Suprapubic skin (tissue), 4 donors: ENCODE results near the gene TCP10L. TPM values are rescaled to one million over a fixed set of nuclear protein-coding genes. Genes with fewer than 3 reads are reported as not detected.
A peak's percentile ranks its signal among the peaks of the same experiment; 100 is the strongest.
"Not testable (repeated sequence)": the region's sequence is repeated elsewhere in the genome, so short reads cannot be mapped to it uniquely, and the experiment has no call there.

Experiments used
- DNase-seq, 2 donors: peaks; one replicate each; pipeline ENCODE4 v3.0.0-alpha.2; 2019; ENCODE audit warnings: low spot score in 2 of 2
- H3K27ac ChIP-seq: fragments of 200-600 bp; sonication (generic); one replicate; pipeline ENCODE4 v1.5.1; 2019
- H3K27me3 ChIP-seq: fragments of 200-600 bp; sonication (generic); one replicate; pipeline ENCODE4 v1.5.1; 2019
- H3K36me3 ChIP-seq: fragments of 200-600 bp; sonication (generic); one replicate; pipeline ENCODE4 v1.5.1; 2019
- H3K4me1 ChIP-seq: fragments of 200-600 bp; sonication (generic); one replicate; pipeline ENCODE4 v1.5.1; 2019
- H3K4me3 ChIP-seq: fragments of 200-600 bp; sonication (generic); one replicate; pipeline ENCODE4 v1.5.1; 2019; ENCODE audit warnings: mild to moderate bottlenecking
- H3K9me3 ChIP-seq: fragments of 200-600 bp; sonication (generic); one replicate; pipeline ENCODE4 v1.5.1; 2019
- CTCF ChIP-seq, 2 donors: fragments of 200-600 bp in 1 of 2; fragments of 450-650 bp in 1 of 2; sonication (generic) in 1 of 2; IDR thresholded peaks; one replicate each; pipeline ENCODE4 v1.5.1; 2016 to 2019; ENCODE audit warnings: antibody characterized with exemption in 2 of 2, mild to moderate bottlenecking in 1 of 2, moderate library complexity in 1 of 2
- EP300 ChIP-seq: sonication (generic); formaldehyde crosslinking; IDR thresholded peaks from one replicate; pipeline ENCODE4 v1.6.1; 2017; ENCODE audit warnings: antibody characterized with exemption
- POLR2A ChIP-seq, 2 donors: fragments of 450-650 bp; IDR thresholded peaks; one replicate each; pipeline ENCODE4 v1.6.1; 2017; ENCODE audit warnings: antibody characterized with exemption in 2 of 2, mild to moderate bottlenecking in 2 of 2, moderate library complexity in 2 of 2
- POLR2AphosphoS5 ChIP-seq, 3 donors: sonication (generic); formaldehyde crosslinking; IDR thresholded peaks; one replicate each; pipeline ENCODE4 v1.6.1; 2017; ENCODE audit warnings: antibody characterized with exemption in 3 of 3
- WGBS: methylation state at CpG from one replicate; pipeline ENCODE4 v1.1.5; 2018; 5-methylcytosine and 5-hydroxymethylcytosine counted together
- total RNA-seq, 4 donors: library from RNA; depleted of rRNA; stranded (reverse); fragments of >200 nt; gene quantifications; one replicate each; pipeline ENCODE4 v1.1.0, GENCODE V29; 2016

TCP10L gene
- total RNA-seq, 4 donors from 2014 or later = 2.2 TPM; not detected in 3

- WGBS = 0% methylated on average over 31 of the region's 81 CpGs
- TF ChIP-seq POLR2AphosphoS5 (IDR thresholded peaks at IDR 0.05) = peak in 2 of 3 donors; percentile 79 to 81
- TF ChIP-seq EP300 = no peak
- no peak for TF ChIP-seq CTCF (IDR thresholded peaks at IDR 0.05)
These were observed 27.0 kb upstream of the TCP10L start, which contains the start of gene CFAP298 for GRCh38 chr21:32612075-32612998. Gene CFAP298, minus strand, starts transcription at chr21:32612377. Its CDS starts 134 bp downstream, at chr21:32612243.

DNA sequence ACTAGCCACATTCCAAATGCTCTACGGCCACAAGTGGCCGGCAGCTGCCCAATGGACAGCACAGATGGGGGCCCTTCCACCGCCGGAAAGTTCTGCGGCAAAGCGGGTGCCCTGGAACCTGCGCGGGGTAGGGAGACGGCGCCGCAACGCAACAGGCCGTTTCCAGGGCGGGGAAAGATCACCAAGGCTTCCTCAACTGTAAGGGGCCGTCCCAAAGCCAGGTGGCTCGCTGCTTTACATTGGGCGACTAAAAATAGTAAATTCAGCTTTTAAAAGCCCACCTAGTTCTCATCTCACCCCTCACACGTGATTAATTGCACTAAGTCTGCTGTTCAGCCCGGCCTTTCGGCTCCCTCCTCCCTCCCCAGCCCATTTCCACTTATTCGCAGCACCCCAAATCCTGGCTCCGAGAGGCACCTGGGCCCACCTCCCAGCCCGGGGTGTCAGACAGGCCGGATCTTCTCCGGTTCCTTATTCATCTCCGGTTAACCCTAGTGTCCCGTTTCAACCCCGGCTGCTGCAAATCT lies 26.2 kb upstream of the TCP10L start:
- no peak for DNase-seq
- Histone ChIP-seq H3K36me3 (peaks cover 29% of the 10 kb centered on the region), H3K27ac (peak overlapping the region; percentile 92), H3K4me1 (peaks cover 19% of the 10 kb centered on the region), H3K9me3 (no peaks in the 10 kb centered on the region), H3K27me3 (no peaks in the 10 kb centered on the region), H3K4me3 (peak overlapping the region; percentile 89)
- WGBS = under 1% methylated on average over 28 of the region's 28 CpGs
- no peak for TF ChIP-seq POLR2AphosphoS5 (IDR thresholded peaks at IDR 0.05)
- TF ChIP-seq EP300 = no peak
- no peak for TF ChIP-seq POLR2A (IDR thresholded peaks at IDR 0.05)
- TF ChIP-seq CTCF (IDR thresholded peaks at IDR 0.05) = no peak

More at GRCh38 chr21:32612075-32612998, 27.0 kb upstream of the TCP10L start, which contains the start of gene CFAP298:
- peak; percentile 92 to 94 for DNase-seq
- Histone ChIP-seq H3K9me3 (no peaks in the 10 kb centered on the region), H3K4me3 (peak within 1 kb of the TSS; percentile 89), H3K27me3 (no peaks in the 10 kb centered on the region), H3K36me3 (peaks cover 21% of the 10 kb centered on the region), H3K4me1 (peaks cover 19% of the 10 kb centered on the region), H3K27ac (peak within 1 kb of the TSS; percentile 92)

DNA sequence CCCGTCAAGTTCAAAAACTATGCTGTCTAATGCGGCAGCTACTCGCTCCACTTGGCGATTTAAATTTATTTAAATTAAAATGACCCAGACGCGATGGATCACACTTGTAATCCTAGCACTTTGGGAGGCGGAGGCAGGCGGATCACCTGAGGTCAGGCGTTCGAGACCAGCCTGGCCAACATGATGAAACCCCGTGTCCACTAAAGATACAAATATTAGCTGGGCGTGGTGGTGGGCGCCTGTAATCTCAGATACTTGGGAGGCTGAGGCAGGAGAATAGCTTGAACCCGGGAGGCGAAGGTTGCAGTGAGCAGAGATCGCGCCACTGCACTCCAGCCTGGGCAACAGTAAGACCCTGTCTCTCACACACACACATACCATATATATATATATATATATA lies 25.6 kb upstream of the TCP10L start:
- H3K4me1 ChIP-seq = peaks cover 19% of the 10 kb centered on the region
- H3K9me3 ChIP-seq, H3K27ac ChIP-seq, H3K27me3 ChIP-seq, DNase-seq: not testable (repeated sequence)
- peaks cover 35% of the 10 kb centered on the region for H3K36me3 ChIP-seq
- WGBS = 86% methylated on average over 17 of the region's 17 CpGs
- H3K4me3 ChIP-seq = peak overlapping the region; percentile 89

- TF ChIP-seq POLR2AphosphoS5 (IDR thresholded peaks at IDR 0.05) (no peak), CTCF (IDR thresholded peaks at IDR 0.05) (no peak), EP300 (no peak), POLR2A (IDR thresholded peaks at IDR 0.05) (no peak)
- no peaks in the 10 kb centered on the region for H3K9me3 ChIP-seq
- H3K4me1 ChIP-seq = peaks cover 19% of the 10 kb centered on the region
- no peak overlapping the region for H3K27ac ChIP-seq
- no peak for DNase-seq
- H3K27me3 ChIP-seq = no peaks in the 10 kb centered on the region
- 86% methylated on average over 5 of the region's 5 CpGs for WGBS
- no peak overlapping the region for H3K4me3 ChIP-seq
- H3K36me3 ChIP-seq = peaks cover 56% of the 10 kb centered on the region
These were observed 23.5 kb upstream of the TCP10L start for GRCh38 chr21:32608851-32609250.

DNA sequence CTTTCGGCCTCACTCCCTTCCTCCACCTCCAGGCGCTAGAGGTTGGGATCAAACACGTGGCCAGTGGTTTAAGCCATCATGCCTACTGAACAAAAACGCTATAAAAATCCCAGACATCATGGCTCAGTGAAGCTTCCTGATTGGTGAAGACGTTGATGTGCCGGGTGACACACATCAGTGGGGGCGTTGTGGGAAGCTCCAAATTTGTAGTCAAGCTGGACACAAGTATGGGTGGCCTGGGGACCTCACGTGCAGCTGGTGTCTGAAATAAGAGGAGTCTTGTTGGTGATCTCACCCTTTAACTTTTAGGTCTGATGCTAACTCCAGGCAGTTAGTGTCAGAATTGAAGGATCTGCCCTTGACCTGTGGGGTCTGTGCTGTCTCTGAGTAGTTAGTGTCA lies 20.1 kb upstream of the TCP10L start:
- no peak overlapping the region for H3K4me3 ChIP-seq
- peaks cover 5% of the 10 kb centered on the region for H3K4me1 ChIP-seq
- DNase-seq = no peak
- TF ChIP-seq POLR2AphosphoS5 (IDR thresholded peaks at IDR 0.05) = no peak
- peaks cover 80% of the 10 kb centered on the region for H3K36me3 ChIP-seq
- no peaks in the 10 kb centered on the region for H3K9me3 ChIP-seq
- H3K27me3 ChIP-seq = no peaks in the 10 kb centered on the region
- WGBS = 85% methylated on average over 8 of the region's 8 CpGs
- no peak overlapping the region for H3K27ac ChIP-seq

DNA sequence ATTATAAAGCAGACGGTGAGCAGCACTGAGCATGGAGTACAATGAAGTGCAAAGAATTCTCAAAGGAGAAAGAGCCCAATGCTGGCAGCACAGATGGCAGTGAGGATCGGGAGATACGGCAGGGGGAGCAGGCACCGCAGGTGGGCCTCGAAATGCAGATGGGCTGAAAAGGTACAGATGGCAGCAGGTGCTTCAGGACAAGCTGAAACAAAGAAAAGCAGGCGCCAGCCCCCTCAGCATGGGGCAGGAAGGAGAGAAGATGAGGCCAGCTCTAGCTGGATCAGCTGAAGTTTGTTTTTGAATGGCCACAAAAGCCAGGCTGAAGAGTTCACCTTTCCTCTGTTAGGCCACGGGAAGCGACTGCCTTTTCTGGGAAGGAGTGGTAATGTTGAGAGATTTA lies 19.1 kb upstream of the TCP10L start:
- Histone ChIP-seq H3K4me3 (no peak overlapping the region), H3K9me3 (no peaks in the 10 kb centered on the region), H3K36me3 (peaks cover 88% of the 10 kb centered on the region), H3K27ac (no peak overlapping the region), H3K4me1 (no peaks in the 10 kb centered on the region), H3K27me3 (no peaks in the 10 kb centered on the region)
- DNase-seq = no peak
- TF ChIP-seq EP300 (no peak), CTCF (IDR thresholded peaks at IDR 0.05) (no peak), POLR2AphosphoS5 (IDR thresholded peaks at IDR 0.05) (no peak), POLR2A (IDR thresholded peaks at IDR 0.05) (no peak)
- WGBS = 81% methylated on average over 8 of the region's 8 CpGs
